GM23338 (cell line): ENCODE results near the gene NUB1. TPM values are rescaled to one million over a fixed set of nuclear protein-coding genes. Genes with fewer than 3 reads are reported as not detected.

ENCODE experiments used
- ATAC-seq: fragments of 200-7000 bp; cut with Tn5 transposase; 3 replicates; pipeline ENCODE4 v1.9.1; 2020
- DNase-seq: peaks from one replicate; pipeline ENCODE4 v3.0.0-alpha.2; 2015; ENCODE audit warnings: low spot score
- H2AFZ ChIP-seq: fragments of 200-600 bp; sonication (generic); 2 replicates; pipeline ENCODE4 v1.8.0; 2016; ENCODE audit warnings: antibody characterized with exemption, mild to moderate bottlenecking, moderate library complexity
- H3F3A ChIP-seq: fragments of 200-600 bp; sonication (generic); replicated peaks from 2 replicates; pipeline ENCODE4 v1.8.0; 2017; ENCODE audit warnings: antibody characterized with exemption, mixed run types, low read depth
- H3K27ac ChIP-seq: fragments of 200-600 bp; sonication (generic); 2 replicates; pipeline ENCODE4 v1.6.1; 2016; ENCODE audit warnings: low read depth
- H3K27me3 ChIP-seq: fragments of 200-600 bp; sonication (generic); 2 replicates; pipeline ENCODE4 v1.8.0; 2016; ENCODE audit warnings: mild to moderate bottlenecking, mixed run types, moderate library complexity; ENCODE audit not compliant: insufficient read depth
- H3K36me3 ChIP-seq: fragments of 200-600 bp; sonication (generic); 2 replicates; pipeline ENCODE4 v1.8.0; 2016; ENCODE audit warnings: mild to moderate bottlenecking; ENCODE audit not compliant: insufficient read depth
- H3K4me1 ChIP-seq: fragments of 200-600 bp; sonication (generic); 2 replicates; pipeline ENCODE4 v1.8.0; 2016; ENCODE audit warnings: mild to moderate bottlenecking, moderate library complexity; ENCODE audit not compliant: insufficient read depth
- H3K4me2 ChIP-seq: fragments of 200-600 bp; sonication (generic); 2 replicates; pipeline ENCODE4 v1.7.1; 2017; ENCODE audit warnings: mixed run types
- H3K4me3 ChIP-seq: fragments of 200-600 bp; sonication (generic); 2 replicates; pipeline ENCODE4 v1.6.1; 2016; ENCODE audit warnings: mixed run types
- H3K79me2 ChIP-seq: fragments of 200-600 bp; sonication (generic); replicated peaks from 2 replicates; pipeline ENCODE4 v1.8.0; 2017; ENCODE audit warnings: mild to moderate bottlenecking; ENCODE audit not compliant: insufficient read depth
- H3K9me2 ChIP-seq: fragments of 200-600 bp; sonication (generic); 2 replicates; pipeline ENCODE4 v1.8.0; 2017; ENCODE audit not compliant: insufficient read depth
- H4K20me1 ChIP-seq: fragments of 200-600 bp; sonication (generic); replicated peaks from 2 replicates; pipeline ENCODE4 v1.8.0; 2017; ENCODE audit warnings: mild to moderate bottlenecking; ENCODE audit not compliant: insufficient read depth
- H3K27ac Mint-ChIP-seq: 2 replicates; pipeline ENCODE4 v1.8.0; 2020; ENCODE audit warnings: inconsistent platforms, mild to moderate bottlenecking, moderate library complexity, mixed read lengths
- H3K27me3 Mint-ChIP-seq: 3 replicates; pipeline ENCODE4 v1.8.0; 2022; ENCODE audit warnings: low read depth, mild to moderate bottlenecking, moderate library complexity, mixed read lengths, inconsistent platforms; ENCODE audit not compliant: insufficient read depth, poor library complexity
- H3K36me3 Mint-ChIP-seq: 3 replicates; pipeline ENCODE4 v1.8.0; 2021; ENCODE audit warnings: low read depth, mild to moderate bottlenecking, inconsistent platforms, moderate library complexity, mixed read lengths
- H3K4me1 Mint-ChIP-seq: 3 replicates; pipeline ENCODE4 v1.8.0; 2020; ENCODE audit warnings: mild to moderate bottlenecking, inconsistent platforms, mixed read lengths
- H3K4me3 Mint-ChIP-seq: 3 replicates; pipeline ENCODE4 v1.8.0; 2021; ENCODE audit warnings: moderate library complexity, mild to moderate bottlenecking, inconsistent platforms, mixed read lengths
- H3K9me3 Mint-ChIP-seq: 3 replicates; pipeline ENCODE4 v1.8.0; 2020; ENCODE audit warnings: moderate library complexity, mild to moderate bottlenecking, inconsistent platforms, mixed read lengths
- CREB1 ChIP-seq: fragments of 250-450 bp; sonication (Bioruptor Pico); IDR thresholded peaks from 2 replicates; pipeline ENCODE4 v1.5.0; 2020; ENCODE audit warnings: low read depth, mild to moderate bottlenecking, moderate library complexity
- CTCF ChIP-seq, 2 experiments: fragments of 200-600 bp in 1 of 2; sonication (generic) in 1 of 2; conservative IDR thresholded peaks; 2 replicates each; pipeline versions ENCODE4 v1.5.1 to v1.6.1; 2016 to 2017; ENCODE audit warnings: antibody characterized with exemption in 2 of 2, low read depth in 2 of 2, mild to moderate bottlenecking in 2 of 2, moderate library complexity in 1 of 2
- ETS1 ChIP-seq: IDR thresholded peaks from 2 replicates; pipeline ENCODE4 v1.6.1; 2016; ENCODE audit warnings: antibody characterized with exemption
- EZH2 ChIP-seq: fragments of 200-600 bp; sonication (generic); IDR thresholded peaks from one replicate; pipeline ENCODE4 v1.8.0; 2017; ENCODE audit warnings: antibody characterized with exemption, mild to moderate bottlenecking, low read depth; ENCODE audit not compliant: unreplicated experiment
- EZH2phosphoT487 ChIP-seq: fragments of 200-600 bp; sonication (generic); IDR thresholded peaks from one replicate; pipeline ENCODE4 v1.8.1; 2018; ENCODE audit warnings: antibody characterized with exemption; ENCODE audit not compliant: unreplicated experiment
- JUNB ChIP-seq: IDR thresholded peaks from one replicate; pipeline ENCODE4 v1.6.1; 2016; ENCODE audit warnings: antibody characterized with exemption; ENCODE audit not compliant: unreplicated experiment
- NANOG ChIP-seq: IDR thresholded peaks from 2 replicates; pipeline ENCODE4 v1.6.1; 2016; ENCODE audit warnings: antibody characterized with exemption, borderline replicate concordance
- POLR2AphosphoS5 ChIP-seq: IDR thresholded peaks from 2 replicates; pipeline ENCODE4 v1.6.1; 2016; ENCODE audit warnings: antibody characterized with exemption, low read depth
- REST ChIP-seq: IDR thresholded peaks from one replicate; pipeline ENCODE4 v1.6.1; 2018; ENCODE audit warnings: antibody characterized with exemption; ENCODE audit not compliant: unreplicated experiment
- STAT1 ChIP-seq: IDR thresholded peaks from one replicate; pipeline ENCODE4 v1.6.1; 2016; ENCODE audit warnings: antibody characterized with exemption; ENCODE audit not compliant: unreplicated experiment
- ZNF114 ChIP-seq: fragments of 250-450 bp; sonication (Bioruptor Pico); IDR thresholded peaks from 2 replicates; pipeline ENCODE4 v1.5.0; 2020; ENCODE audit warnings: mild to moderate bottlenecking, moderate library complexity
- ZNF331 ChIP-seq: fragments of 250-450 bp; sonication (Bioruptor Pico); IDR thresholded peaks from 2 replicates; pipeline ENCODE4 v1.5.0; 2020; ENCODE audit warnings: low read depth, mild to moderate bottlenecking, moderate library complexity
- ZNF462 ChIP-seq: fragments of 250-450 bp; sonication (Bioruptor Pico); IDR thresholded peaks from 2 replicates; pipeline ENCODE4 v1.5.0; 2020; ENCODE audit warnings: mild to moderate bottlenecking, moderate library complexity
- polyA plus RNA-seq: library from polyadenylated mRNA; unstranded; fragments of >200 nt; fragmentation: Nextera tagmentation; extraction: Ambion mirVana; gene quantifications from 2 replicates; pipeline ENCODE4 v1.2.1, GENCODE V29; 2016
- total RNA-seq: library from RNA; depleted of rRNA; stranded (reverse); fragments of >200 nt; shearing (Covaris generic); gene quantifications from 2 replicates; pipeline ENCODE4 v1.2.3, GENCODE V29; 2014

Gene NUB1
- total and polyA plus RNA-seq, 2 experiments from 2014 or later = 31.8 to 42.3 TPM

GRCh38 chr7:151385626-151386300 lies 44.2 kb downstream of the NUB1 start:
- Histone ChIP-seq H3F3A (peaks cover 12% of the 10 kb centered on the region; the same call in 1 of the 2 replicates), H3K4me1 (peaks cover 13% of the 10 kb centered on the region), H3K79me2 (no peaks in the 10 kb centered on the region), H3K4me2 (no peak overlapping the region), H3K4me3 (no peak overlapping the region), H3K27ac (no peak overlapping the region), H3K9me2 (no peaks in the 10 kb centered on the region), H2AFZ (no peak overlapping the region), H3K27me3 (peaks cover 26% of the 10 kb centered on the region), H4K20me1 (no peaks in the 10 kb centered on the region), H3K36me3 (no peaks in the 10 kb centered on the region; the same call in 1 of the 2 replicates)
- Mint-ChIP-seq H3K36me3 (no peaks in the 10 kb centered on the region; the same call in 2 of the 3 replicates), H3K4me1 (peaks cover 16% of the 10 kb centered on the region), H3K27ac (no peak overlapping the region), H3K27me3 (peaks cover 22% of the 10 kb centered on the region), H3K4me3 (no peak overlapping the region), H3K9me3 (no peaks in the 10 kb centered on the region)
- DNase-seq (no peak), ATAC-seq (no peak)
- no peak for TF ChIP-seq NANOG
- no peak for TF ChIP-seq STAT1
- no peak for TF ChIP-seq ZNF462
- TF ChIP-seq CTCF (conservative IDR thresholded peaks at IDR 0.05; ENCODE audit: low read depth in 2 of 2) = no peak
- no peak for TF ChIP-seq ZNF114
- no peak for TF ChIP-seq ZNF331
- no peak for TF ChIP-seq EZH2
- no peak for TF ChIP-seq EZH2phosphoT487
- no peak for TF ChIP-seq JUNB
- no peak for TF ChIP-seq REST
- TF ChIP-seq POLR2AphosphoS5 = no peak
- no peak for TF ChIP-seq CREB1
- TF ChIP-seq ETS1 = no peak
